Amniotic epithelial cell (primary cell): Measurements from ENCODE around the gene TASOR2.

Experiments
- DNase-seq: peaks from one replicate; pipeline ENCODE4 v3.0.0-alpha.2; 2010; ENCODE audit warnings: low read depth

TASOR2 gene

DNA sequence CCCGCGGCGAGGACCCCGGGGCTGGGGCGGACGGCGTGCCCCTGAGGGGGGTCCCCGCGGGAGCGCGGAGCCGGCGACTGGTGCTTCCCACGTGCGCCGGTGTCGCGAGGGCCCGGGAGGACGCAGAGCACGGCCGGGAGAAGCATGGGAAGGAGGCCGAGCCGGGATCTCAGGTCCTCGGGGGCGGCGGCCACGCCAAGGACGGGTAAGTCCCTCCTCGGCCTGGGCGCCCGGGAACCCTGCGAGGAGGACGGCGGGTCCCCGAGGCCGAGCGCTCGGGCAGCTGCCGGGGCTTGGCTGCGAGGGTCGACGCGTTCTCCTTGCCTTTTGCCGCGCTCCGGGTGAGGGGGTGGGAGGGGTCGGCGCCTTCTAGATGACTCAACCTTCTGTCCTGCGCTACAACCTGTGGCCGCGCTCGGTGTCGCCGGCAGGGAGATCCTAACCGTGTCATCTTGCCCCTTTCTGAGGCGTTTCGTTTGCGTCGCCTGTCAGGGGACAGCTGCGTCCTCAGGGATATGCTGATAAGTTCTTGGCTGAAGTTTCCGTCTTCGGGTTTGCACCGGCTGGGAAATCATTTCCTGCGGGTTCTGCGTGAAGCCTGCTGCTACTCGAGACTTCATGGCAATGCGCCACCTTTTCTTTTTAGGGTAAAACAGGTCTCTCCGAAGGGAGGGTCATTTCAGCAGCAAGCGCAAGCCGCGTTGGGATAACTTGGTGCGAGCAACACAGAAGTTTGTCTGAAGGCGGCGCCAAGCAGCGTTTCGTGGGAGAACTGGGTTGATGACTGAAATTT, 529 bp downstream of the TASOR2 start:
- DNase-seq, result peak; percentile 71

DNA sequence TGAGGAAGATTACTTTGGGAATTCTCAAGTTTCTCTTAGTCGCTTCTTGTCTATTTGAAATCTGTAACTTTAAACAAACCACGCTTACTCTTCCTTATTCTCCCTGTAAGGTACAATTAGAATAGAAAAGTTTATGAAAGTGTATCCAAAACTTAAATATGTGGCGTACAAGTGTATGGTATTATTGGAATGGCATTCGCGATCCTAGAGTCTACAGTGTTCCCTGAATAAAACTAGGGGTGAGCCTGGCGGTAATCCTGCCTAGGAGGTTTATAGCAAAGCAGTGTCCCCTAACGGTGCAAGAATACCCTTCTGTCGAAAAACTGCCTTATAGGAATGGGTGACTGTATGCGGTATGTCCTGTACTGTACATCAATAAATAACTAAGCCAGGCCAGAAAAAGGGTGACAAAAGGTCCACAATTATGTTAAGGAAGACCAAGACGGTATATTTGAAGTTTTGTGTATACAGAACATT, 1.2 kb downstream of the TASOR2 start:
- DNase-seq, result no peak

DNA sequence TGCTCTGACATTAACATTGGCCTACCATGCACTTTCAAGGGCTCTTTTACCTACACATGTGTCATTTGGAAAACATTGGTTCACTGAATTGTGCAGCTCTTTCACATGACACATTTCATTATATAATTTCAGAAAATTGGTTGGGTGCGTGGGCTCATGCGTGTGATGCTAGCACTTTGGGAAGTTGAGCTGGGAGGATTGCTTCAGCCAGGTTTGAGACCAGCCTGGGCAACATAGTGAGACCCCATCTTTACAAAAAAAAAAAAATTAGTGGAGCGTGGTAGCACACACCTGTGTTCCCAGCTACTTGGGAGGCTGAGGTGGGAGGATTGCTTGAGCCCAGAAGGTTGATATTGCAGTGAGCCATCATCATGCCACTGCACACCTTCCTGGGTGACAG, 3.9 kb downstream of the TASOR2 start:
- no peak for DNase-seq

GRCh38 chr10:5691786-5692185, 7.1 kb downstream of the TASOR2 start:
- no peak for DNase-seq

DNA sequence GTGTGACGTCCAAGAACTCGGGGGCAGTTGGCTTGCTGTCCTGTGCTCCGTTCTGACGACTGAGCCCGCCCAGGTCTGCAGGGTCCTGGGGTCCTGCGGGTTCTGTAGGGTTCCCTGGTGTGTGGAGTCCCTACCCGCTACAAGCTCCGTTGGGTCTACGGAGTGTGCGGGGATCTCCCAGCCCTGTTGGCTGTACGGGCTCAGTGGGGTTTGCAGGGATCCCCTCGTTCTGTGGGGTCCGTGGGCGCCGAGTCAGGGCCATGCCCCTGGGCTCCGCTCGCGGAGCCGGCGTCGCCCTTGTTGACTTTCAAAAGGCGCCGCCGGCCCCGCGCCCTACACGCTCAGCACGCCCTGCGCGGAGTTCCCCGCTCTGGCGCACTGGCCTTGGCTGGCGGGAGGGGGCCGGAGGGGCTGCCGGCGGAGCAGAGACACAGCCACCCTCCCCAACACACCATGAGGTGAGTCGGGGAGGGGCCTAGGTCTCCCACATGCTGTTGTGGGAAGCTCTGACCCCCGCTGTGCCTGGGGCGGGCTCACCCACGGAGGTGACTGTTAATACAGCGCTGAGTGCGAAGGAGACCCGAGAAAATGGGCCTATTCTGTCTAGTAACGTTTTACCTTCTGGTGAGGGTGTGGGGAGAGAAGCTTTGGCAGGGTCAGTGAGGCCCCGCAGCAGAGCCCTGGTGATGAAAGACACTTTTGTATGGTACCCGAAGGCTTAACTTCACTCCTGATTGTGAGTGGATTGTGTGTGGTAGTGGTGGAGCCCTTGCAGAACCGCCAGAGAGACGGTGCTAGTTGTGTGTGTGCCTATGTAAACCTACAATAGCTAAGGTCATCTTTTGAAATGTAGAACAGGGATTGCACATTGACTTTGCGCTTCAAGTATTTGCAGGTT, 8.1 kb downstream of the TASOR2 start:
- peak; percentile 54 for DNase-seq

DNA sequence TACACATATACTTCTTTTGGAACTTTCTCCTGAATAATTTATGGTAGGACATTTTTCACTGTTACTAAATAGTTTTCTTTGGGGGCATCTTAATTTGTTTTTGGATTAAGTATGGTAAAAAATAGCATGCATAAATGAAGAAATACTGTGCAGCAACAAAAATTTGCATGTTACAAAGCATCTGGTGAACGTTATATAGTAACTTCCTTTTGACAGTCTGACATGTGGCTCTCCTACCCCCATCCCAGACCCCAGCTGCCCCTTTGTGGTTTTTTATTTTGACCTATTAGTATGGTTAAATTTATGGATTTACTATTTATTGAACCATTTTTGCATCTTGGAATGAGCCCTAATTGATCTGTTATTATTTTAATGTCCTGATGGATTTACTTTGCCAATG, 9.9 kb downstream of the TASOR2 start:
- no peak for DNase-seq

- DNase-seq, result no peak
These were observed 12.7 kb downstream of the TASOR2 start for GRCh38 chr10:5697342-5697741.

GRCh38 chr10:5698062-5698461, 13.4 kb downstream of the TASOR2 start:
- DNase-seq, result no peak

- no peak for DNase-seq
These were observed 23.7 kb downstream of the TASOR2 start for GRCh38 chr10:5708356-5708755.

- no peak for DNase-seq
These were observed 25.2 kb downstream of the TASOR2 start for GRCh38 chr10:5709865-5710264.

DNA sequence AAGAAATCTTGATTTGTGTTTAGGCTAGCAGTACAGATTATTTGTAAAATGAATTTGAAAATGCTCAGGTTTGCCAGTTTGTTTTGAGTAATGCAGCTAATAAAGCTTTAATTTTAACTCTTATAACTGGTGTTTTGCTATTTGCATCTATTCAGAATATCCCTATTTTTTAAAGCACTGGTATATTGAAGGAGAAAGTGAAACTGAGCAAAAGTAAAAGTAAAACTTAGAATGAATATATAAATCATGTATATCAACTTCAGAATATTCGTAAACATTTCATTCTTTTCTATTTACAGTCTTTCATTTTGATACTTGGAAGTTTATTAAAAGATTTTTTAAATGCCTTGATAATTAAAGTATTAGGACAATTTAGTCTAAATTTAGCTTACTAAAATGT, 26.2 kb downstream of the TASOR2 start:
- no peak for DNase-seq

DNA sequence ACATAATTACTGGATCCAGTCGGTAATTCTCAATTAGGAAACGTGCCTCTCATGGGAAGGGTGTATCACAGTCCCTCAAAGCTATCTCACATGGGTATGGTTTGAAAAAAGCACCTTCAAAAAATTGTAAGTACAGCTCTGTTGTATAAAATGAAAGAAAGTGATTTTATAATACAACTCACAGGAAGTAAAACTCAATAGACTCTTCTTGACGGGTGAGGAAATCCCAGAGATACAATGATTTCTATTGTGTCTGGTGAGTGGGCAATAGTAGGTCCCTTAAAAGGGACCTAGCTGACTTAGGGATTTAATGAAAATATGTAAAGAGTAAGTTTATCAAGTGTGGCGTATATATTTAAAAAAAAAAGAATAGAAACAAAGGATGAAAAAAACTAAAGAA, 27.0 kb downstream of the TASOR2 start:
- DNase-seq, result no peak

DNA sequence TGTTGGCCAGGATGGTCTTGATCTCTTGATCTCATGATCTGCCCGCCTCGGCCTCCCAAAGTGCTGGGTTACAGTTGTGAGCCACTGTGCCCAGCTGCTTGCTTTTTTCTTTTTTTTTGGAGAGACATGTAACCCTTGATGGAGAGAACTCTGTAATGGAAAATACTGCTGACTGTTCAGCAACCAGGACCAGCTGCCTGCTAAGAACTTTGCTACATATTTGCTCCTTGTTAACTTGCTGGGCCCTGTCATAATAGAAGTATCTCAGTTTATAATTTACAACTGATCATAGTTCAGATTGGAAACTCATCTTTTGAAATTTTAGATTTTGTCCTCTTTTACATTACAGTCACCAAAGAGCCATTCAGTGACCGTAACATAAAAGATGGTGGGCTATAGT, 34.9 kb downstream of the TASOR2 start:
- DNase-seq, result no peak

GRCh38 chr10:5720182-5720581, 35.5 kb downstream of the TASOR2 start:
- no peak for DNase-seq

GRCh38 chr10:5723692-5724091, 39.1 kb downstream of the TASOR2 start:
- peak; percentile 43 for DNase-seq

- DNase-seq, result no peak
These were observed 46.1 kb downstream of the TASOR2 start for GRCh38 chr10:5730766-5731165.

GRCh38 chr10:5731559-5731958, 46.9 kb downstream of the TASOR2 start:
- DNase-seq, result no peak

- no peak for DNase-seq
These were observed 47.5 kb downstream of the TASOR2 start for GRCh38 chr10:5732141-5732540.
